Measurements from ENCODE around the gene KCNQ2. TPM values are rescaled to one million over a fixed set of nuclear protein-coding genes. Genes with fewer than 3 reads are reported as not detected.

Gene KCNQ2
- total RNA-seq, 2 experiments from 2014 or later = 0.10 to 0.12 TPM

DNA sequence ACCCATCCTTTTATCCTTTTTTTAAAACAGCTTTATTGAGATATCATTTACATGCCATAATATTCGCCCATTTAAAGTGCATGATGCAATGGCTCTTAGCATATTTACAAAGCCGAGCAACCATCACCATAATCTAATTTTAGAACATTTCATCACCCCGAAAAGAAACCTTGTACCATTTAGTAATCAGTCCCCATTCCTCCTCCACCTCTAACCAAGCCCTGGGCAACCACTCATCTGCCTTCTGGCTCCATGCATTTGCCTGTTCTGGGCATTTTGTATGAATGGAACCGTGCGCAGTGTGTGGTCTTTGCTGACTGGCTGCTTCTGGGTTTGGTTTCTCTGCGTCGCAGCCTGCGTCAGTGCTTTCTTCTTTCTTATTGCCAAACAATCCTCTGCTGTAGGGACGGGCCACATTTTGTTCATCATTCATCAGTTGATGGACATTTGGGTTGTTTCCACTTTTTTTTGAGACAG is 36.7 kb upstream of the KCNQ2 start:
- H3K27me3 Mint-ChIP-seq = peaks cover 31% of the 10 kb centered on the region
- CTCF ChIA-PET = interaction anchor here (0.7 kb wide), 1 partner anchor 318 kb away, joined by 3 read pairs; no protein-coding TSS in a partner anchor
- no peak overlapping the region for H3K27ac Mint-ChIP-seq
- H3K4me3 Mint-ChIP-seq = no peak overlapping the region
- POLR2A ChIA-PET = no interaction called here
- H3K9me3 Mint-ChIP-seq = peaks cover 10% of the 10 kb centered on the region
- H3K4me1 Mint-ChIP-seq = peaks cover 5% of the 10 kb centered on the region
- no peaks in the 10 kb centered on the region for H3K36me3 Mint-ChIP-seq (ENCODE audit: low read depth)
- DNase-seq = no peak

- POLR2A ChIA-PET = no interaction called here
- Mint-ChIP-seq H3K27ac (no peak overlapping the region), H3K27me3 (peaks cover 31% of the 10 kb centered on the region), H3K36me3 (ENCODE audit: low read depth) (no peaks in the 10 kb centered on the region), H3K4me1 (peaks cover 5% of the 10 kb centered on the region), H3K4me3 (no peak overlapping the region), H3K9me3 (peaks cover 6% of the 10 kb centered on the region)
- DNase-seq = no peak
- CTCF ChIA-PET = interaction anchor here (0.6 to 0.9 kb wide), 2 partner anchors 14 to 179 kb away, joined by 3 read pairs; no protein-coding TSS in a partner anchor
Observed at GRCh38 chr20:63508072-63508768, 35.8 kb upstream of the KCNQ2 start.

DNA sequence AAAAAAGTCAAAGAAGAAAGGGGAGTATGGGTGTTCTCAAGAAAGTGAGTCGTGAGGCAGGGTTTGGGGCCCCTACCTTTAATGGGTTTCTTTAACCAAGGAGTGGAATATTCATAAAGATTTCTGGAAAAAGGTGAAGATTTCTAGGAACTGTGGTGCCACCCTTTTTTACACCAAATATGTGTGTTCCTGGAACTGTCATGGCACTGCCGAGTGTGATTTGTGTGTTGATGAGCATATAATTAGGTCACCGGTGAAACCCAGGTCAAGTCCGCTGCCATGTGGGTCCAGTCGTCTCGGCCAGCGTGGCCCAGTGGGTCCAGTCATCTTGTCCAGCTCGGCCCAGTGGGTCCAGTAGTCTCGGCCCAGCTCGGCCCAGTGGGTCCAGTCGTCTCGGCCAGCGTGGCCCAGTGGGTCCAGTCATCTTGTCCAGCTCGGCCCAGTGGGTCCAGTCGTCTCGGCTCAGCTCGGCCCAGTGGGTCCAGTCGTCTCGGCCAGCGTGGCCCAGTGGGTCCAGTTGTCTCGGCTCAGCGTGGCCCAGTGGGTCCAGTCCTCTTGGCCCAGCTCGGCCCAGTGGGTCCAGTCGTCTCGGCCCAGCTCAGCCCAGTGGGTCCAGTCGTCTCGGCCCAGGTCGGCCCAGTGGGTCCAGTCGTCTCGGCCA is 34.8 kb upstream of the KCNQ2 start:
- H3K4me3 Mint-ChIP-seq = no peak overlapping the region
- no peak overlapping the region for H3K27ac Mint-ChIP-seq
- CTCF ChIA-PET = interaction anchor here (0.9 kb wide), 1 partner anchor 178 kb away, joined by 3 read pairs; no protein-coding TSS in a partner anchor
- peaks cover 24% of the 10 kb centered on the region for H3K27me3 Mint-ChIP-seq
- peaks cover 5% of the 10 kb centered on the region for H3K4me1 Mint-ChIP-seq
- POLR2A ChIA-PET = no interaction called here
- peaks cover 5% of the 10 kb centered on the region for H3K9me3 Mint-ChIP-seq
- H3K36me3 Mint-ChIP-seq (ENCODE audit: low read depth) = no peaks in the 10 kb centered on the region
- DNase-seq = no peak

DNA sequence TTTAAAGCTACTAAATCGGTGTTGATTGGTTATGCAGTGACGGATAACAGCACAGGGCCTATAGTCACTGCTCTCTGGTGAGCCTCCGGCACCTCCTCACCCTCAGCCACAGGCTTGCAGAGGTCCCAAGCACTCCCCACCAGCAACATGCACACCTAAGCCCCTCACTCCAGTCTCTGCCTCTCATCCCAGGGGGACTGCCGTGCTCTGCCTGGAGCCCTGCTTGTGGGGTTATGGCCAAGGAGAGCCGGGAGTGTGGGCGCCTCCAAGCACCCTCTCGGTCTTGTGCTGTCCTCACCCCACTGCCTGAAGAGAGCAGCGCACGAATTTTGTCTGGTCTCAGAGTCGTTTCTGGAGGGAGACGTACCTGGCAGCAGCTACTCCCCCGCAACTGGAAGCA is 33.3 kb upstream of the KCNQ2 start:
- no peak overlapping the region for H3K27ac Mint-ChIP-seq
- peaks cover 5% of the 10 kb centered on the region for H3K4me1 Mint-ChIP-seq
- H3K36me3 Mint-ChIP-seq (ENCODE audit: low read depth) = no peaks in the 10 kb centered on the region
- H3K27me3 Mint-ChIP-seq = peaks cover 25% of the 10 kb centered on the region
- H3K4me3 Mint-ChIP-seq = no peak overlapping the region
- ChIA-PET CTCF (interaction anchor here (1.0 kb wide), 1 partner anchor 12 kb away, joined by 3 read pairs; no protein-coding TSS in a partner anchor), POLR2A (no interaction called here)
- H3K9me3 Mint-ChIP-seq = peaks cover 5% of the 10 kb centered on the region
- DNase-seq = no peak

DNA sequence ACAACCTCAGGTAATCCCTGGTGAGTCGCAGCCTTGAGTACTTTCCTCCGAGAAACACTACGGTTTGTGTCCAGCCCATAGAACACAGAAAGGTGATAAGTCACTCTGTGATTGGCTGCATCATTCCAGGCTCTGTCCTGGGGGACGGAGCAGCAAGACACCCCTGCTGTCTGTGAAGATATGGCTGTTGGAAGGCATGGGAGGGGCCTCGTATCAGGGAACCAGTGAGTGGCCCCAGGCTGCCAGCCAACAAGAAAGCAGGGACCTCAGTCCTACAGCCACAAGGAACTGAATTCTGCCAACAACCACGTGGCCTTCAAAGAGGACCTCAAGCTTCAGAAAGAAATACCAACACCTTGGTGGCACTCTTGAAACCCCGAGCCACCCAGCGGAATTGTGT is 32.8 kb upstream of the KCNQ2 start:
- H3K27me3 Mint-ChIP-seq = peaks cover 22% of the 10 kb centered on the region
- peaks cover 5% of the 10 kb centered on the region for H3K9me3 Mint-ChIP-seq
- H3K36me3 Mint-ChIP-seq (ENCODE audit: low read depth) = no peaks in the 10 kb centered on the region
- no peak overlapping the region for H3K4me3 Mint-ChIP-seq
- H3K4me1 Mint-ChIP-seq = peaks cover 5% of the 10 kb centered on the region
- ChIA-PET CTCF (interaction anchor here (1.0 kb wide), 1 partner anchor 11 kb away, joined by 3 read pairs; no protein-coding TSS in a partner anchor), POLR2A (no interaction called here)
- no peak overlapping the region for H3K27ac Mint-ChIP-seq
- no peak for DNase-seq

DNA sequence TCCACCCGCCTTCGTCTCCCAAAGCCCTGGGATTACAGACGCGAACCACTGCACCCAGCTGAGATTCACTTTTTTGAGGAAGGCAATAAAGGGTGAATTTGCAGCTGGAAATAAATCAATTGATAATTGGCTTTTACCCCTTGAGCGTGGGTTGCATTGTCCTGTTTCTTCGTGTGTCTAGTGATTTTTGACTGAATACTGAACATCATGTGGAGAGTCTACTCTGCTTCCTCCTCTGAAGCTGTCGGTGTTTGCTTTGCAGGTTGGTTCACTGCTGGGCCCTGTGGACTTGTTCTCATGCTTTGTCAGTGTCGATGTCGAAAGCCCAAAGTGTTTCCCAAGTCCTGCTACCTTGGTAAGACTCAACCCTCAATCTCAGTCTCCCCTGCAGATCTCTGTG is 32.2 kb upstream of the KCNQ2 start:
- Mint-ChIP-seq H3K36me3 (ENCODE audit: low read depth) (no peaks in the 10 kb centered on the region), H3K27ac (no peak overlapping the region), H3K9me3 (peaks cover 5% of the 10 kb centered on the region), H3K4me3 (no peak overlapping the region), H3K27me3 (peaks cover 24% of the 10 kb centered on the region), H3K4me1 (peaks cover 5% of the 10 kb centered on the region)
- DNase-seq = no peak
- POLR2A ChIA-PET = no interaction called here
- CTCF ChIA-PET = no interaction called here

GRCh38 chr20:63503524-63503923 is 31.1 kb upstream of the KCNQ2 start:
- H3K9me3 Mint-ChIP-seq = peaks cover 5% of the 10 kb centered on the region
- DNase-seq = no peak
- H3K4me1 Mint-ChIP-seq = peaks cover 5% of the 10 kb centered on the region
- no peak overlapping the region for H3K4me3 Mint-ChIP-seq
- H3K36me3 Mint-ChIP-seq (ENCODE audit: low read depth) = no peaks in the 10 kb centered on the region
- ChIA-PET POLR2A (no interaction called here), CTCF (no interaction called here)
- peaks cover 19% of the 10 kb centered on the region for H3K27me3 Mint-ChIP-seq
- H3K27ac Mint-ChIP-seq = no peak overlapping the region

DNA sequence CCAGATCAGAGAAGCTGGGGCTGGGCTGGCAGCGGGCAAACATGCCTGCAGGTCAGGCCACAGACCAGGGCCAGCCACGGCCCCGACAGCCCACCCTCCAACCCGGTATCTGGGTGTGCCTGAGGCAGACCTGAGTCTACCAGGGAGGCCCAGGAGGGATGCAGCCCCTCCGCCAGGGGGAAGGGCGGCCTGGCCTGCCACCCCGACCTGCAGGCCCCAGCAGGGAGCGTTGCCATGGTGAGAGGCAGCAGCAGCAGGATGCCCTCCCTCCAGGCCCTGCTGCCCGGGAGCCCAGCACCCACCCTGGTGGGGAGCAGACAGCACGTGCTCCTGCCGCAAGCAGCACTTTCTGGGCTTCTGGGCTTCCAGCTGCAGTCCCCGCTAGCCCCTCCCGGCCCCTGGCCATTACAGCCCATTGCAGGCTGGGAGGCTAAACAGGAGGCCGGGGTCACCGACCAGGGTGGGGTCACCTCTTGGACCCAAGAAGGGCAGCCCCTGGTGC is 30.3 kb upstream of the KCNQ2 start:
- Mint-ChIP-seq H3K4me3 (no peak overlapping the region), H3K27me3 (peaks cover 21% of the 10 kb centered on the region), H3K36me3 (ENCODE audit: low read depth) (no peaks in the 10 kb centered on the region), H3K4me1 (peaks cover 2% of the 10 kb centered on the region), H3K27ac (no peak overlapping the region), H3K9me3 (peaks cover 5% of the 10 kb centered on the region)
- POLR2A ChIA-PET = no interaction called here
- no peak for DNase-seq
- CTCF ChIA-PET = no interaction called here

DNA sequence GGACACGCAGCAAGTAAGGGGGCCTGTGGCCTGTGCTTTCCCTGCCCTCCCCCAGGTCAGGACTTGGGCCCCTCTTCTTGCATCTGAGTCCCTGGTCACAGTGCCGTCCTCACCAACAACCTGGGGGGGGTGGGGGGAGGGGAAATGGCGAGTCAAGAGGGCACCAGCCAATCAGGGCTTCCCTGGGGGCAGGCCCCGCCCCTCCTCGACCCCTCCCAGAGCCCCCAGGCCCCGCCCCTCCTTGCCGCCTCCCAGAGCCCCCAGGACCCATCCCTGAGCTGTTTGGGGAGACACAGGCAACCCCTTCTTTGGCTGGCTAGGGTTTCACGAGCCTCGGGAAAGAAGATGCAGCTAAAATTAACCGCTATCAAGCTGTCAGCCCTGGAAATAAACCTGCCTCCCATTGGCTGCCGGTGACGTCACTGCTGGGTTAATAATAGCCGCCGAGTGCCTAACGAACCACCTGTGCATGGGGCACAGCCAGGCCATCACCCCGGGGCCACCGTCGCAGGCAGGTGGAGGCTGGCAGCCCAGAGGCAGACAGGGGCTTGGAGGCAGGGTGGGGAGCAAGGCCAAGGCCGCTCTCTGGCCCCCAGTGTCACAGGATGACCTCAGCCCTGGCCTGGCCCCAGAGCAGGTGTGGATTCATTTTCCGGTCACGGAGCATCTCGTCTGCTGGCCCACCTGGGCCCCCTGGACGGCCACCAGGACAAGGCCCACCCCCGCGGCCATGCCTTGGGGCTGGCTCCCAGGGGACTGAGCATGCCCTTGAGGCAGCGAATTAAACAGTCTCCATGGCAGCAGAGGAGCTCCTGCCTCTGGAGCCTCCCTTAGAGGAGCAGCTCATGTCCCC is 29.6 kb upstream of the KCNQ2 start:
- no peak overlapping the region for H3K27ac Mint-ChIP-seq
- H3K4me1 Mint-ChIP-seq = peaks cover 2% of the 10 kb centered on the region
- H3K27me3 Mint-ChIP-seq = peaks cover 25% of the 10 kb centered on the region
- H3K9me3 Mint-ChIP-seq = peaks cover 5% of the 10 kb centered on the region
- CTCF ChIA-PET = no interaction called here
- DNase-seq = no peak
- H3K4me3 Mint-ChIP-seq = no peak overlapping the region
- POLR2A ChIA-PET = no interaction called here
- H3K36me3 Mint-ChIP-seq (ENCODE audit: low read depth) = no peaks in the 10 kb centered on the region

GRCh38 chr20:63500902-63501817 is 28.7 kb upstream of the KCNQ2 start:
- peaks cover 25% of the 10 kb centered on the region for H3K27me3 Mint-ChIP-seq
- no peaks in the 10 kb centered on the region for H3K36me3 Mint-ChIP-seq (ENCODE audit: low read depth)
- peaks cover 1% of the 10 kb centered on the region for H3K4me1 Mint-ChIP-seq
- CTCF ChIA-PET = no interaction called here
- peaks cover 5% of the 10 kb centered on the region for H3K9me3 Mint-ChIP-seq
- no peak overlapping the region for H3K4me3 Mint-ChIP-seq
- no peak overlapping the region for H3K27ac Mint-ChIP-seq
- POLR2A ChIA-PET = no interaction called here
- DNase-seq = no peak

- peaks cover 5% of the 10 kb centered on the region for H3K9me3 Mint-ChIP-seq
- H3K27me3 Mint-ChIP-seq = peaks cover 26% of the 10 kb centered on the region
- peaks cover 2% of the 10 kb centered on the region for H3K4me1 Mint-ChIP-seq
- ChIA-PET POLR2A (no interaction called here), CTCF (no interaction called here)
- H3K27ac Mint-ChIP-seq = no peak overlapping the region
- H3K4me3 Mint-ChIP-seq = no peak overlapping the region
- H3K36me3 Mint-ChIP-seq (ENCODE audit: low read depth) = no peaks in the 10 kb centered on the region
- no peak for DNase-seq
Observed at GRCh38 chr20:63500151-63500901, 27.9 kb upstream of the KCNQ2 start.

All from activated CD4-positive, alpha-beta T cell treated with anti-CD3 and anti-CD28 coated beads, Interleukin-2, amount 10 ng/mL, durations not matched to agents 7 days and 5 days (primary cell).